Measurements from ENCODE around the gene ERGIC1. TPM values are rescaled to one million over a fixed set of nuclear protein-coding genes. Genes with fewer than 3 reads are reported as not detected.

The ERGIC1 gene
- total and polyA plus RNA-seq, 2 of the 13 experiments (the other 11 are each of a cell fraction or from before 2014, with no cell fraction given) = 78.5 to 184 TPM

DNA sequence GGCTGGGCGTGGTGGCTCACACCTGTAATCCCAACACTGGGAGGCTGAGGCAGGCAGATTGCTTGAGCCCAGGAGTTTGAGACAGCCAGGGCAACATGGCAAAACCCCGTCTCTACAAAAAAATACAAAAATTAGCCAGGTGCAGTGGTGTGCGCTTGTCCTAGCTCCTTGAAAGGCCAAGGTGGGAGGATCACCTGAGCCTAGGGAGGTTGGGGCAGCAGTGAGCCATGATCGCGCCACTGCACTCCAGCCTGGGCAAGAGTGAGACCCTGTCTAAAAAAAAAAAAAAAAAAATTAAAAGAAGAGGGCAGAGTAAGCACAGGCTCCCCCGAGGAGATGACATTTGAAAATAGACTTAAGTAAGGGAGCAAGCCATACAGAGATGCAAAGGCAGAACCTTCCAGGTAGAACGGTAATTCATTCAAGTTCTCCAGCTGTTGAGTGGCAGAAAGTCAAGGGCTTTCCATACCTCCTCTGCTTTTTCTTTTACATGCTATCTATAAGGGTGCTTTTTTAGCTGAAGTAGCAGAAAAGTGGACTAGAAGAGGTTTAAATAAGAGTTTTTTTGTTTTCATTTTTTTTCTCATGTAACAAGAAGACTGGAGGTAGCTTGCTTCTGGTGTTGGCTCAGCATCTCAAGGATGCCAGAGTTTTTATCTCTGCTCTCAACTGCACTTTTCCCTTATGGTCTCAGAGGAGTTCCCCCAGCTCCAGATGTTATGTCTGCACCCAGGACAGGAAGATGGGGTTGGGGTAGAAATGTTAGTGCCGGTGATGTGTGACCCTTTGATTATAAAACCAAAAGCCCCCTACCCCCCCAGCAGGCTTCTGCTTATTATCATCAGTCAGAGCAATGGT lies 40.8 kb downstream of the ERGIC1 start:
- POLR2A ChIA-PET = interaction anchor here (1.2 kb wide), 1 partner anchor 104 kb away, joined by 3 read pairs; no protein-coding TSS in a partner anchor
- intact Hi-C loops (cut with micrococcal nuclease; ENCODE audit: unreplicated experiment) = no loop called here
- CTCF ChIA-PET (ENCODE audit: low intra/inter-chr PET ratio, low total read pairs) = no interaction called here

More for the DNA sequence above, 40.8 kb downstream of the ERGIC1 start:
- Histone ChIP-seq H2AFZ (ENCODE audit: low read length) (no peak overlapping the region), H4K20me1 (ENCODE audit: insufficient read depth, low read length) (no peaks in the 10 kb centered on the region), H3K27me3 (ENCODE audit: control insufficient read depth in 1 of 2, insufficient read depth in 2 of 2, low read length in 2 of 2) (no peaks in the 10 kb centered on the region), H3K9me3 (ENCODE audit: low read length) (no peaks in the 10 kb centered on the region), H3K27ac (ENCODE audit: extremely low read length, insufficient read depth, low read length) (no peak overlapping the region), H3K79me2 (ENCODE audit: insufficient read depth, low read length) (peaks cover 66% of the 10 kb centered on the region), H3K4me1 (ENCODE audit: insufficient read depth, low read length) (peaks cover 40% of the 10 kb centered on the region), H3K4me3 (replicated peaks in 1 of 3; ENCODE audit: insufficient read depth in 1 of 3, low read depth in 2 of 3, low read length in 3 of 3) (no peak overlapping the region), H3K9ac (ENCODE audit: insufficient read depth, low read depth, low read length) (no peak overlapping the region), H3K36me3 (replicated peaks in 1 of 2; ENCODE audit: control insufficient read depth in 1 of 2, insufficient read depth in 2 of 2, low read length in 2 of 2) (peaks cover 4 to 27% of the 10 kb centered on the region in 2 experiments; a peak in 3 of 5 replicates), H3K4me2 (ENCODE audit: low read depth, low read length) (no peak overlapping the region)
- no TSS peak for BruUV-seq (replicated peaks)
- ATAC-seq (no peak), FAIRE-seq (no peak), DNase-seq (ENCODE audit: low spot score) (no peak)
- in situ Hi-C loops (cut with HindIII; ENCODE audit: extremely low pct_ligation_motif_present, low pct_unique_long_range_greater_than_20kb) = no loop called here
- 98% methylated on average over 8 of the region's 8 CpGs for WGBS (ENCODE audit: low lambda C conversion rate)
- TF ChIP-seq SRSF9 (IDR thresholded peaks at IDR 0.05; ENCODE audit: borderline replicate concordance, insufficient read depth, low read depth, low read length, poor library complexity, severe bottlenecking) (no peak), ZXDC (CRISPR knock-in tag; IDR thresholded peaks at IDR 0.05) (no peak), DNMT1 (CRISPR knock-in tag; IDR thresholded peaks at IDR 0.05) (no peak), ZFP41 (CRISPR knock-in tag; IDR thresholded peaks at IDR 0.05; ENCODE audit: borderline replicate concordance) (no peak), MAFK (conservative IDR thresholded peaks at IDR 0.05 in 1 of 2, IDR thresholded peaks at IDR 0.05 in 1 of 2; ENCODE audit: low read length in 2 of 2) (peak; percentile 29 to 40; a peak in 2 of 4 replicates), KDM6A (CRISPR knock-in tag; IDR thresholded peaks at IDR 0.05; ENCODE audit: low read depth) (no peak), TOE1 (CRISPR knock-in tag; IDR thresholded peaks at IDR 0.05) (no peak), ZNF674 (CRISPR knock-in tag; IDR thresholded peaks at IDR 0.05; ENCODE audit: low read depth) (no peak), HNRNPL (IDR thresholded peaks at IDR 0.05; ENCODE audit: low read depth, low read length) (no peak), FOXK2 (IDR thresholded peaks at IDR 0.05) (no peak), TP53 (CRISPR knock-in tag; conservative IDR thresholded peaks at IDR 0.05) (no peak), MAFF (IDR thresholded peaks at IDR 0.05; ENCODE audit: low read depth, low read length) (0 out of 2 replicates have a peak, but pooled peaks have one; percentile 32), ZNF276 (CRISPR knock-in tag; IDR thresholded peaks at IDR 0.05; ENCODE audit: low read depth) (no peak), CENPBD1 (CRISPR knock-in tag; IDR thresholded peaks at IDR 0.05; ENCODE audit: borderline replicate concordance, low read depth) (no peak)
- TF ChIP-seq, protein P1, sequence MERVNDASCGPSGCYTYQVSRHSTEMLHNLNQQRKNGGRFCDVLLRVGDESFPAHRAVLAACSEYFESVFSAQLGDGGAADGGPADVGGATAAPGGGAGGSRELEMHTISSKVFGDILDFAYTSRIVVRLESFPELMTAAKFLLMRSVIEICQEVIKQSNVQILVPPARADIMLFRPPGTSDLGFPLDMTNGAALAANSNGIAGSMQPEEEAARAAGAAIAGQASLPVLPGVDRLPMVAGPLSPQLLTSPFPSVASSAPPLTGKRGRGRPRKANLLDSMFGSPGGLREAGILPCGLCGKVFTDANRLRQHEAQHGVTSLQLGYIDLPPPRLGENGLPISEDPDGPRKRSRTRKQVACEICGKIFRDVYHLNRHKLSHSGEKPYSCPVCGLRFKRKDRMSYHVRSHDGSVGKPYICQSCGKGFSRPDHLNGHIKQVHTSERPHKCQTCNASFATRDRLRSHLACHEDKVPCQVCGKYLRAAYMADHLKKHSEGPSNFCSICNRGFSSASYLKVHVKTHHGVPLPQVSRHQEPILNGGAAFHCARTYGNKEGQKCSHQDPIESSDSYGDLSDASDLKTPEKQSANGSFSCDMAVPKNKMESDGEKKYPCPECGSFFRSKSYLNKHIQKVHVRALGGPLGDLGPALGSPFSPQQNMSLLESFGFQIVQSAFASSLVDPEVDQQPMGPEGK (CRISPR knock-in tag; IDR thresholded peaks at IDR 0.05) = no peak
- TF ChIP-seq, protein P2, sequence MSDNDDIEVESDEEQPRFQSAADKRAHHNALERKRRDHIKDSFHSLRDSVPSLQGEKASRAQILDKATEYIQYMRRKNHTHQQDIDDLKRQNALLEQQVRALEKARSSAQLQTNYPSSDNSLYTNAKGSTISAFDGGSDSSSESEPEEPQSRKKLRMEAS (IDR thresholded peaks at IDR 0.05) = no peak
